Caco-2 (cell line): Measurements from ENCODE around the gene ZNF593. TPM values are rescaled to one million over a fixed set of nuclear protein-coding genes. Genes with fewer than 3 reads are reported as not detected.

Experiments used
- BruUV-seq: library from RNA; stranded (reverse); fragments of 400-500 nt; replicated peaks from 2 replicates; lab custom pipeline; 2021; lab: Mats Ljungman, UMichigan
- CTCF ChIA-PET: fragments of 300-600 bp; sonication (Branson Sonifier 250); formaldehyde crosslinking; loops from one replicate; lab custom pipeline; 2022; ENCODE audit warnings: antibody characterized with exemption; lab: Charles Lee
- POLR2A ChIA-PET: fragments of 300-600 bp; sonication (Branson Sonifier 250); formaldehyde crosslinking; loops from one replicate; lab custom pipeline; 2022; ENCODE audit warnings: antibody characterized with exemption; lab: Charles Lee
- DNase-seq, 2 experiments: peaks; one replicate each; pipeline versions ENCODE4 v3.0.0 to v3.0.0-alpha.2; 2020 to 2022
- H3K27me3 ChIP-seq: replicated peaks from 2 replicates; pipeline ENCODE4 v1.6.0; 2011; ENCODE audit warnings: low read length; ENCODE audit not compliant: control insufficient read depth, insufficient read depth
- H3K36me3 ChIP-seq: 2 replicates; pipeline ENCODE4 v1.5.1; 2011; ENCODE audit warnings: low read length; ENCODE audit not compliant: control insufficient read depth, insufficient read depth
- H3K4me1 ChIP-seq: fragments of 250-450 bp; sonication (Bioruptor Pico); 2 replicates; pipeline ENCODE4 v1.5.1; 2020; ENCODE audit warnings: mild to moderate bottlenecking
- H3K4me3 ChIP-seq: 2 replicates; pipeline ENCODE4 v1.5.1; 2011; ENCODE audit warnings: low read depth, mild to moderate bottlenecking, control low read depth, low read length
- H3K9me3 ChIP-seq: fragments of 250-450 bp; sonication (Bioruptor Pico); 2 replicates; pipeline ENCODE4 v1.5.1; 2020; ENCODE audit warnings: mild to moderate bottlenecking, moderate library complexity
- H3K27ac Mint-ChIP-seq: one replicate; pipeline ENCODE4 v1.8.0; 2022; ENCODE audit warnings: mixed read lengths; ENCODE audit not compliant: unreplicated experiment
- H3K27me3 Mint-ChIP-seq: one replicate; pipeline ENCODE4 v1.8.0; 2022; ENCODE audit warnings: mixed read lengths; ENCODE audit not compliant: insufficient read depth, unreplicated experiment
- H3K36me3 Mint-ChIP-seq: one replicate; pipeline ENCODE4 v1.8.0; 2022; ENCODE audit warnings: mild to moderate bottlenecking, mixed read lengths; ENCODE audit not compliant: insufficient read depth, unreplicated experiment
- H3K4me1 Mint-ChIP-seq: one replicate; pipeline ENCODE4 v1.8.0; 2022; ENCODE audit warnings: low read depth, mixed read lengths; ENCODE audit not compliant: unreplicated experiment
- H3K4me3 Mint-ChIP-seq: one replicate; pipeline ENCODE4 v1.8.0; 2022; ENCODE audit warnings: mild to moderate bottlenecking, moderate library complexity, mixed read lengths; ENCODE audit not compliant: unreplicated experiment
- H3K9me3 Mint-ChIP-seq: one replicate; pipeline ENCODE4 v1.8.0; 2022; ENCODE audit warnings: mixed read lengths; ENCODE audit not compliant: unreplicated experiment
- intact Hi-C: fragments of 100-400 bp; cut with micrococcal nuclease; formaldehyde crosslinking; loops from one replicate; pipeline ENCODE4 v1.10.0; 2022; ENCODE audit not compliant: unreplicated experiment
- total RNA-seq: library from RNA; stranded (reverse); gene quantifications from 2 replicates; pipeline ENCODE4 v1.2.3, GENCODE V29; 2022
- TF ChIP-seq, protein P1 (sequence below), 2 experiments: fragments of 200-600 bp in 1 of 2; IDR thresholded peaks; 1 replicate in 1 of 2; 2 replicates in 1 of 2; pipeline versions ENCODE4 v1.5.1 to v1.8.0; 2011 to 2022; ENCODE audit warnings: antibody characterized with exemption in 1 of 2, control low read depth in 1 of 2, inconsistent platforms in 1 of 2, low read depth in 1 of 2, low read length in 1 of 2, mild to moderate bottlenecking in 1 of 2, moderate library complexity in 1 of 2; ENCODE audit not compliant: insufficient read depth in 1 of 2, severe bottlenecking in 1 of 2, unreplicated experiment in 1 of 2

ZNF593 gene
- total RNA-seq, 1 experiment from 2014 or later = 50.0 TPM

DNA sequence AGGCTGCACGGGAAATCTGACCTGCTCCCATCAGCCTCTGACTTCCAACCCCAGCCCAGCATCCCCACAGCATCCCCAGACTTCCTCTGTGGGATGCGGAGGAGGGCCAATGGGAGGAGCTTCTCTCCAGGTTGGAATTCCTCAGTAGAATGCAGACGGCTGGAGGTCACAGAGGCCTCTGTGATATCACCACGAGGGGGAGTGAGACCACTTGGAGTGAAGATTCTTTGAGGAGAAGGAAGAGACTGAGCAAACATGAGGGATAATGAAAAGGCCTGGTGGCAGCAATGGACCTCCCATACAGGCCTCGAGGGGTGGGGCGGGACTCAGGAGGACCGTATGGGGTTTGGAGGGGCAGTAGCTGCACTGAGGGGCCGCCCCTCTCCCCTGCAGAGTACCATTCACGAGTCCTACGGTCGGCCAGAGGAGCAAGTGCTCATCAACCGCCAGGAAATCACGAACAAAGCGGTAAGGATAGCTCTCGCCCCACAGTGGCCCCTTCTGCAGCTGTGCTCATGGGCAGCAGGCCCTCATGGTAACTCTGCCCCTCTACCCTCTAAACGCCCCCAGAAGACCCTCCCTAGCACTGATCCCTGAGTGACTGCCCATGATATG is 20.8 kb downstream of the ZNF593 start, which contains the start of gene CATSPER4:
Gene CATSPER4, plus strand, starts transcription at position 230 of the 615 bp plus-strand sequence. Its CDS starts 26 bp downstream, at position 256.
- H3K9me3 Mint-ChIP-seq = no peaks in the 10 kb centered on the region
- DNase-seq = peak; percentile 60 to 68
- H3K36me3 Mint-ChIP-seq = peaks cover 2% of the 10 kb centered on the region
- CTCF ChIA-PET = interaction anchor here (0.6 to 2.9 kb wide), 9 partner anchors 13 to 168 kb away, joined by 3 to 36 read pairs (median 3); partner anchors contain the start of genes CEP85, CNKSR1 and ZNF593
- H3K36me3 ChIP-seq = no peaks in the 10 kb centered on the region; the same call in 1 of the 2 replicates
- intact Hi-C loops = loop anchor here (5.0 kb wide), 1 partner anchor 42 kb away; the partner anchor contains the start of gene CEP85
- H3K27me3 ChIP-seq = no peaks in the 10 kb centered on the region
- no peak within 1 kb of the TSS for H3K4me3 ChIP-seq
- POLR2A ChIA-PET = no interaction called here
- no peaks in the 10 kb centered on the region for H3K9me3 ChIP-seq
- TF ChIP-seq, protein P1, sequence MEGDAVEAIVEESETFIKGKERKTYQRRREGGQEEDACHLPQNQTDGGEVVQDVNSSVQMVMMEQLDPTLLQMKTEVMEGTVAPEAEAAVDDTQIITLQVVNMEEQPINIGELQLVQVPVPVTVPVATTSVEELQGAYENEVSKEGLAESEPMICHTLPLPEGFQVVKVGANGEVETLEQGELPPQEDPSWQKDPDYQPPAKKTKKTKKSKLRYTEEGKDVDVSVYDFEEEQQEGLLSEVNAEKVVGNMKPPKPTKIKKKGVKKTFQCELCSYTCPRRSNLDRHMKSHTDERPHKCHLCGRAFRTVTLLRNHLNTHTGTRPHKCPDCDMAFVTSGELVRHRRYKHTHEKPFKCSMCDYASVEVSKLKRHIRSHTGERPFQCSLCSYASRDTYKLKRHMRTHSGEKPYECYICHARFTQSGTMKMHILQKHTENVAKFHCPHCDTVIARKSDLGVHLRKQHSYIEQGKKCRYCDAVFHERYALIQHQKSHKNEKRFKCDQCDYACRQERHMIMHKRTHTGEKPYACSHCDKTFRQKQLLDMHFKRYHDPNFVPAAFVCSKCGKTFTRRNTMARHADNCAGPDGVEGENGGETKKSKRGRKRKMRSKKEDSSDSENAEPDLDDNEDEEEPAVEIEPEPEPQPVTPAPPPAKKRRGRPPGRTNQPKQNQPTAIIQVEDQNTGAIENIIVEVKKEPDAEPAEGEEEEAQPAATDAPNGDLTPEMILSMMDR (IDR thresholded peaks at IDR 0.05; ENCODE audit: insufficient read depth in 1 of 2, low read depth in 1 of 2, low read length in 1 of 2, severe bottlenecking in 1 of 2, unreplicated experiment in 1 of 2) = peak; percentile 26 to 43
- peaks cover 14% of the 10 kb centered on the region for H3K4me1 Mint-ChIP-seq
- no peak within 1 kb of the TSS for H3K27ac Mint-ChIP-seq
- H3K4me1 ChIP-seq = no peaks in the 10 kb centered on the region
- no peak within 1 kb of the TSS for H3K4me3 Mint-ChIP-seq
- H3K27me3 Mint-ChIP-seq = no peaks in the 10 kb centered on the region
- BruUV-seq = no TSS peak

DNA sequence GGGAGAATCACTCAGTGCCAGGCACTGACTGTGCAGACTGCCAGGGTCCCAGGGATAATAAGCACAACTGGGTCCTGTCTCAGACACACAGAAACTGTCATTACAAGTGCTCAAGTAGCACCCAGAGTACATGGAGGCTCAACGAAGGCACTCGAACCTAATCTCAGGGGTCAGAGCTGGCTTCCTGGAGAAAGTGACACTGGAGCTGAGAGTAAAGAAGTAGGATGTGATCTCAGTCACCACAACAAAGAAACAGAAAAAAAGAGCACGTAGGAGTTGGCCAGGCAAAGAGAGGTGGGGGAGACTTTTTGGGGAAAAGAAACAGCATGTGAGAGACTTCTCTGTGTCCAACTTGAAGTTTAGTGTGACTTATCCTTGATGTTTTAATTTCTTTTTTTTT is 22.0 kb downstream of the ZNF593 start:
- no peak overlapping the region for H3K4me3 ChIP-seq
- Mint-ChIP-seq H3K27me3 (no peaks in the 10 kb centered on the region), H3K27ac (no peak overlapping the region), H3K9me3 (no peaks in the 10 kb centered on the region), H3K36me3 (no peaks in the 10 kb centered on the region), H3K4me3 (no peak overlapping the region), H3K4me1 (peaks cover 14% of the 10 kb centered on the region)
- H3K4me1 ChIP-seq = no peaks in the 10 kb centered on the region
- POLR2A ChIA-PET = no interaction called here
- no peaks in the 10 kb centered on the region for H3K27me3 ChIP-seq
- H3K9me3 ChIP-seq = no peaks in the 10 kb centered on the region
- no TSS peak for BruUV-seq
- no peaks in the 10 kb centered on the region; the same call in 1 of the 2 replicates for H3K36me3 ChIP-seq
- CTCF ChIA-PET = no interaction called here
- TF ChIP-seq, protein P1 (IDR thresholded peaks at IDR 0.05; ENCODE audit: insufficient read depth in 1 of 2, low read depth in 1 of 2, low read length in 1 of 2, severe bottlenecking in 1 of 2, unreplicated experiment in 1 of 2) = no peak
- no peak for DNase-seq
- intact Hi-C loops = loop anchor here (5.0 kb wide), 1 partner anchor 41 kb away; the partner anchor contains the start of gene CEP85

DNA sequence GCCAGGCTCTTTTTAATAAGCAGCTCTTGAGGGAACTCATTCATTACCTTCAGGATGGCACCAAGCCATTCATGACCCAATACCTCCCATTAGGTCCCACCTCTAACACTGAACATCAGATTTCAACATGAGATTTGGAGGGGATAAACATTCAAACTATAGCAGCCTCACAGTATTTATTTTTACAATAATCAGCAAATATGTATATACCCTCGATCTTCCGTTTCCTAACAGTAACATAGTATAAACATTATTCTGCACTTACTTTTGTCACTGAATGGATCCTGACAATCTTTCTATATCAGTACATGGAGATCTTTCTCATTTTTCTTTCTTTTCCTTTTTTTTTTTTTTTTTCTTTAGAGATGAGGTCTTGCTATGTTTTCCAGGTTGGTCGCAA is 26.1 kb downstream of the ZNF593 start:
- TF ChIP-seq, protein P1 (IDR thresholded peaks at IDR 0.05; ENCODE audit: insufficient read depth in 1 of 2, low read depth in 1 of 2, low read length in 1 of 2, severe bottlenecking in 1 of 2, unreplicated experiment in 1 of 2) = no peak
- Histone ChIP-seq H3K4me1 (no peaks in the 10 kb centered on the region), H3K36me3 (no peaks in the 10 kb centered on the region), H3K4me3 (no peak overlapping the region), H3K9me3 (no peaks in the 10 kb centered on the region), H3K27me3 (no peaks in the 10 kb centered on the region)
- POLR2A ChIA-PET = interaction anchor here (1.5 kb wide), 1 partner anchor 26 kb away, joined by 15 read pairs; the partner anchor contains the start of gene ZNF593
- H3K36me3 Mint-ChIP-seq = no peaks in the 10 kb centered on the region
- no TSS peak for BruUV-seq
- H3K9me3 Mint-ChIP-seq = no peaks in the 10 kb centered on the region
- H3K27me3 Mint-ChIP-seq = no peaks in the 10 kb centered on the region
- no peak overlapping the region for H3K27ac Mint-ChIP-seq
- peaks cover under 1% of the 10 kb centered on the region for H3K4me1 Mint-ChIP-seq
- H3K4me3 Mint-ChIP-seq = no peak overlapping the region
- CTCF ChIA-PET = no interaction called here
- intact Hi-C loops = no loop called here
- no peak for DNase-seq
